Ovary (tissue), 3 donors: ENCODE measurements around the gene SHPK.
"Not testable (repeated sequence)": the region's sequence is repeated elsewhere in the genome, so short reads cannot be mapped to it uniquely, and the experiment has no call there.

Experiments
- EP300 ChIP-seq: sonication (generic); formaldehyde crosslinking; IDR thresholded peaks from one replicate; pipeline ENCODE4 v1.6.1; 2017; ENCODE audit warnings: antibody characterized with exemption
- POLR2A ChIP-seq: fragments of 450-650 bp; IDR thresholded peaks from one replicate; pipeline ENCODE4 v1.6.1; 2017; ENCODE audit warnings: antibody characterized with exemption, mild to moderate bottlenecking, moderate library complexity
- TF ChIP-seq, protein P1 (sequence below), 3 donors: fragments of 450-650 bp in 2 of 3; fragments of 200-600 bp in 1 of 3; IDR thresholded peaks; one replicate each; pipeline versions ENCODE4 v1.5.1 to v1.8.0; 2016 to 2022; ENCODE audit warnings: antibody characterized with exemption in 3 of 3, mild to moderate bottlenecking in 1 of 3
- donor health status: DM: no; HTN: no; CAD: no.

DNA sequence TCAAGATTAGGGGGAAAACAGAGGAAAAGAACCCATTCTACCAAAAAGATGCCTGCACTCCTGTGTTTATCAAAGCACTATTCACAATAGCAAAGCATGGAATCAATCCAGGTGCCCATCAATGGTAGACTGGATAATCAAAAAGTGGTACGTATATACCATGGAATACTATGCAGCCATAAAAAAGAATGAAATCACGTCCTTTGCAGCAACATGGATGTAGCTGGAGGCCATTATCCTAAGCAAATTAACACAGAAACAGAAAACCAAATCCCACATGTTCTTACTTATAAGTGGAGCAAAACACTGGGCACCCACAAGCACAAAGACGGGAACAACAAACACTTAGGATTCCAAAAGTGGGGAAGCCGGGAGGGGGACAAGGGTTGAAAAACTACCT, 57.4 kb downstream of the SHPK start:
- TF ChIP-seq, protein P1, sequence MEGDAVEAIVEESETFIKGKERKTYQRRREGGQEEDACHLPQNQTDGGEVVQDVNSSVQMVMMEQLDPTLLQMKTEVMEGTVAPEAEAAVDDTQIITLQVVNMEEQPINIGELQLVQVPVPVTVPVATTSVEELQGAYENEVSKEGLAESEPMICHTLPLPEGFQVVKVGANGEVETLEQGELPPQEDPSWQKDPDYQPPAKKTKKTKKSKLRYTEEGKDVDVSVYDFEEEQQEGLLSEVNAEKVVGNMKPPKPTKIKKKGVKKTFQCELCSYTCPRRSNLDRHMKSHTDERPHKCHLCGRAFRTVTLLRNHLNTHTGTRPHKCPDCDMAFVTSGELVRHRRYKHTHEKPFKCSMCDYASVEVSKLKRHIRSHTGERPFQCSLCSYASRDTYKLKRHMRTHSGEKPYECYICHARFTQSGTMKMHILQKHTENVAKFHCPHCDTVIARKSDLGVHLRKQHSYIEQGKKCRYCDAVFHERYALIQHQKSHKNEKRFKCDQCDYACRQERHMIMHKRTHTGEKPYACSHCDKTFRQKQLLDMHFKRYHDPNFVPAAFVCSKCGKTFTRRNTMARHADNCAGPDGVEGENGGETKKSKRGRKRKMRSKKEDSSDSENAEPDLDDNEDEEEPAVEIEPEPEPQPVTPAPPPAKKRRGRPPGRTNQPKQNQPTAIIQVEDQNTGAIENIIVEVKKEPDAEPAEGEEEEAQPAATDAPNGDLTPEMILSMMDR (IDR thresholded peaks at IDR 0.05): not testable (repeated sequence)
- not testable (repeated sequence) for TF ChIP-seq POLR2A, EP300
